Measurements from ENCODE around the gene SUMO4. TPM values are rescaled to one million over a fixed set of nuclear protein-coding genes. Genes with fewer than 3 reads are reported as not detected.

Gene SUMO4
- total RNA-seq, 4 donors from 2014 or later: 0.58 to 2.1 (median 1.0) TPM

DNA sequence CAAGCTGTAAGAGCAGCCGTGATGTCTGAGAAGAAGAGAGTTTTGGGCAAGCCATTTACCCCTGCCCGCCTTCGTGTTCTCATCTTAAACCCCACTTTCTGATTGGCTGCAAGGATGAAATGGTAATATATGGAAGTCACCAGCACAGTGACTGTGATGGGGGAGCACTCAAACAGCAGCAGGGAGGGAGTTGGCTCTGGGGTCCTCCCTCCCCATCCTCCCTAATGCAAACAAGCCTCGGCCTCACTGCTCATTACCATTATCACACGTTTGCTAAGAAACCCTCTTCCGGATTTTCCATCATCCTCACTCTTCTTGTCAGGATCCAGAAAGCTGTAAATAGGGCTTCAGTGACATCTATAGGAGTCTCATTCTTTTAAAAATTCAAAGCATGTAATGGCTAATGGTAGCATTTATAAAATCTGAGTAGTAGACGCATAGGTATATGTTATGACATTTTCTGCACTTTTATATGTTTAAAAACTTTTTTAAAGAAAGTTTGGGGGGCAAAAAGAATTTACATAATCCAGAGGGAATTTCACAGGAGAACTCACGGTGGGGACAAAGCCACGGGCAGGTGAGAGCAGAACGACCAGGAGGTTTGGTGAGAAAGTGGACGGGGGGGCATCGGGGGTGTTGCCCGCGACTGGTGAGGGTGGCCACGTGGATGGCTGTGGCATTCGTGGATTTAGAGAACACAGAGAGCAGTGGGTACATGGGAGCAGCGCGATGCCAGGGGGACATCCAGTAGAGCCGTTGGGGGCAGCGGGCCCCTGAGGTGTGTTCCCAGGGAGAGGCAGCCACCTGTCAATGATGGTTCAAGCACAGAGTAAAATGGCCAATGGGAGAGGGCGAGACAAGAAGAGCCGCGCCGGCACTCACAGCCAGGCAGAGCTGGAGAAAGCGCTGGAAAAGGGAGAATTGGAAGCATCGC lies 29.6 kb downstream of the SUMO4 start:
- WGBS: 89% methylated on average over 26 of the region's 26 CpGs
- Histone ChIP-seq H3K9me3 (no peaks in the 10 kb centered on the region), H3K27me3 (no peaks in the 10 kb centered on the region), H3K27ac (replicated peaks in 1 of 4) (no peak overlapping the region), H3K4me1 (peaks cover 3 to 18% (median 9%) of the 10 kb centered on the region in 4 donors), H3K4me3 (no peak overlapping the region), H3K36me3 (no peaks in the 10 kb centered on the region)
- intact Hi-C loops (cut with DNase I): loop anchor here (5.0 kb wide), 2 partner anchors 88 to 402 kb away; no protein-coding TSS in a partner anchor
- DNase-seq (ENCODE audit: extremely low spot score): peak; percentile 39
- TF ChIP-seq, protein P1, sequence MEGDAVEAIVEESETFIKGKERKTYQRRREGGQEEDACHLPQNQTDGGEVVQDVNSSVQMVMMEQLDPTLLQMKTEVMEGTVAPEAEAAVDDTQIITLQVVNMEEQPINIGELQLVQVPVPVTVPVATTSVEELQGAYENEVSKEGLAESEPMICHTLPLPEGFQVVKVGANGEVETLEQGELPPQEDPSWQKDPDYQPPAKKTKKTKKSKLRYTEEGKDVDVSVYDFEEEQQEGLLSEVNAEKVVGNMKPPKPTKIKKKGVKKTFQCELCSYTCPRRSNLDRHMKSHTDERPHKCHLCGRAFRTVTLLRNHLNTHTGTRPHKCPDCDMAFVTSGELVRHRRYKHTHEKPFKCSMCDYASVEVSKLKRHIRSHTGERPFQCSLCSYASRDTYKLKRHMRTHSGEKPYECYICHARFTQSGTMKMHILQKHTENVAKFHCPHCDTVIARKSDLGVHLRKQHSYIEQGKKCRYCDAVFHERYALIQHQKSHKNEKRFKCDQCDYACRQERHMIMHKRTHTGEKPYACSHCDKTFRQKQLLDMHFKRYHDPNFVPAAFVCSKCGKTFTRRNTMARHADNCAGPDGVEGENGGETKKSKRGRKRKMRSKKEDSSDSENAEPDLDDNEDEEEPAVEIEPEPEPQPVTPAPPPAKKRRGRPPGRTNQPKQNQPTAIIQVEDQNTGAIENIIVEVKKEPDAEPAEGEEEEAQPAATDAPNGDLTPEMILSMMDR (IDR thresholded peaks at IDR 0.05): no peak
- no peak for TF ChIP-seq POLR2AphosphoS5 (IDR thresholded peaks at IDR 0.05)

DNA sequence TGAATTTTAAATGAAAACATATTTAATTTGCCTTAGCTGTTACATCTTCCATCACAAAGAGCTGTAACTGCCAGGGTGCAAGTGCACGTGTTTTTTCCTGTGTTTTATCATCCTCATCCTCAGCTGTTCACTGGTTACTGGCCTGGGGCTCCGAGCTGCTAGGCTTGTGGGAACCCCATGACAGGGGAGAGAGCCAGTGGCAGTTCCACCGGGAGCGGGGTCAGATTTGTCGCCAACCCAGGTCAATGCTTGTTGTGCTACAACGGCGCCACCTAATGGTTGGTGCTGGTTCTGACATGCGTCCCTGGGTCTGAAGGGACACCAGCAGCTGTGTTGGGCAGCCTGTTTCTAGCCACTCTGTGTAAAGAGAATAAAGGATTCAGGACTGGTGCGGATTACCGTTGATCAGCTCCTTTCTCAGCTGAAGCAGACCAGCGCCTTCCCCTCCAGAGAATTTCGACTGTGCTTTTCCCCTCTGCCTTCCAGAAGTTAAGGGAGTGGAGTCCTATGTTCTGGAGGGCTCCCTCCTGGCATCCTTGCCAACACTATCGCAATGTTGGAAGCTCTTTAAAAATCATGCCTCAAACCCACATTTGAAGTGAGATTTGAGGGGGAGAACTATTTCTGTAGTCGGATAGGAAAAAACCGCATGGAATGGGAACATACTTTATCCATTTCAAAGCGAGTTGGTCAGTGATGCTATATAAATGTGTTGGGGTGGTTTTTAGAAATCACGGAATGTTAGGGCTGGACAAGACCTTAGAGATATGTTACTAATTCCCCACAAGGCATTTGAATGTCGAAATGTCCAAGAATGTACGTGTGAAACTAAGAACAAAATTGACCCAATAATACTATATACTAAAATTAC lies 32.1 kb downstream of the SUMO4 start:
- H3K4me1 ChIP-seq: peaks cover 3 to 18% (median 9%) of the 10 kb centered on the region in 4 donors
- TF ChIP-seq POLR2AphosphoS5 (IDR thresholded peaks at IDR 0.05): peak in 1 of 2 donors; percentile 27
- TF ChIP-seq POLR2A (IDR thresholded peaks at IDR 0.05; ENCODE audit: low read depth): no peak
- TF ChIP-seq, protein P1 (IDR thresholded peaks at IDR 0.05): peak; percentile 94 to 95 (median 94)
- no peak for TF ChIP-seq EP300 (IDR thresholded peaks at IDR 0.05)
- peak overlapping the region in 1 of 4 donors; percentile 18 for H3K4me3 ChIP-seq
- peak; percentile 97 for DNase-seq (ENCODE audit: extremely low spot score)
- H3K27me3 ChIP-seq: no peaks in the 10 kb centered on the region
- H3K27ac ChIP-seq (replicated peaks in 1 of 4): no peak overlapping the region
- WGBS: 35% methylated on average over 19 of the region's 19 CpGs
- intact Hi-C loops (cut with DNase I): loop anchor here (1.0 to 5.0 kb wide), 3 partner anchors 85 to 405 kb away; no protein-coding TSS in a partner anchor
- H3K36me3 ChIP-seq: no peaks in the 10 kb centered on the region
- no peaks in the 10 kb centered on the region for H3K9me3 ChIP-seq

DNA sequence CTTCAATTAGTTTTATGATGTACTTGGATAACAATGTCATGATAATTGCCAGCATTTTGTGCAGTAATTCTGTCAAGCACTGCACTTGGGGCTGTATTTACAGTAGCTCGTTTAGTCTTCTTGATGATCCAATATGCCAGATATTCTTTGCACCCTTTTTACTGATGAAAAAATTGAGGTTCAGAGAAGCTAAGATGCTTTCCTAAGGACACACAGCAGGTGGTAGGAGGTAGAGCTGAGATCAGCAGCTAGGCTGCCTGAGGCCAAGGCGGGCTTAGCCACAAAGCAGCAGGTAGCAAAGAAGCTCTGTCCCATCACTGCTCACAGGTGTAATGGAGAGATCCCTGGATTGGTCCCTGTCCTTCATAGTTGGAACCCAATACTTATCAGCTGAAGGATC lies 33.3 kb downstream of the SUMO4 start:
- WGBS: 83% methylated on average over 2 of the region's 2 CpGs
- H3K4me1 ChIP-seq: peaks cover 3 to 18% (median 9%) of the 10 kb centered on the region in 4 donors
- no peaks in the 10 kb centered on the region for H3K9me3 ChIP-seq
- H3K4me3 ChIP-seq: no peak overlapping the region
- no peaks in the 10 kb centered on the region for H3K27me3 ChIP-seq
- TF ChIP-seq POLR2A (IDR thresholded peaks at IDR 0.05; ENCODE audit: low read depth): no peak
- TF ChIP-seq EP300 (IDR thresholded peaks at IDR 0.05): no peak
- TF ChIP-seq, protein P1 (IDR thresholded peaks at IDR 0.05): no peak
- TF ChIP-seq POLR2AphosphoS5 (IDR thresholded peaks at IDR 0.05): no peak
- DNase-seq (ENCODE audit: extremely low spot score): no peak
- no peak overlapping the region for H3K27ac ChIP-seq (replicated peaks in 1 of 4)
- H3K36me3 ChIP-seq: no peaks in the 10 kb centered on the region
- intact Hi-C loops (cut with DNase I): loop anchor here (5.0 kb wide), 2 partner anchors 84 to 406 kb away; no protein-coding TSS in a partner anchor

DNA sequence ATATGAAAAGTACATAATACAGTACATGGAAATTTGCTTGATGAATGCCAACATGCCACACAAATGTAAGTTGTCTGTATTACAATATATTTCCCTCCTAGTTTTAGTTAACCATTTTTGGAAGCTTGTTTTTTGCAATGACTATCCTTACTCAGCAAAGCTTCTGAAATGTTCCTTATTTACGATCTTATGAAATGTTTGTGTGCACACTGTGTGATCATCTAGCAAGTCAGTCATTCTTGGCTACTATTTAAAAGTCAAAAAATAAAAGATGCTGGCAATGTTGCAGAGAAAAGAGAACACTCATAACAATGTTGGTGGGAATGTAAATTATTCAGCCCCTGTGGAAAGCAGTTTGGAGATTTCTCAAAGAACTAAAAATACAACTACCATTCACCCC lies 33.8 kb downstream of the SUMO4 start:
- WGBS: 33% methylated on average over 1 of the region's 1 CpG

More for the DNA sequence above, 33.8 kb downstream of the SUMO4 start:
- Histone ChIP-seq H3K27ac (replicated peaks in 1 of 4) (no peak overlapping the region), H3K9me3 (no peaks in the 10 kb centered on the region), H3K4me3 (no peak overlapping the region), H3K36me3 (no peaks in the 10 kb centered on the region), H3K4me1 (peaks cover 3 to 18% (median 9%) of the 10 kb centered on the region in 4 donors), H3K27me3 (no peaks in the 10 kb centered on the region)
- TF ChIP-seq, protein P1 (IDR thresholded peaks at IDR 0.05): no peak
- no peak for TF ChIP-seq POLR2AphosphoS5 (IDR thresholded peaks at IDR 0.05)
- TF ChIP-seq EP300 (IDR thresholded peaks at IDR 0.05): no peak
- TF ChIP-seq POLR2A (IDR thresholded peaks at IDR 0.05; ENCODE audit: low read depth): no peak
- no peak for DNase-seq (ENCODE audit: extremely low spot score)
- intact Hi-C loops (cut with DNase I): loop anchor here (5.0 kb wide), 2 partner anchors 83 to 407 kb away; no protein-coding TSS in a partner anchor
